Osteocyte (in vitro differentiated cells): ENCODE data around the gene OXER1. TPM values are rescaled to one million over a fixed set of nuclear protein-coding genes. Genes with fewer than 3 reads are reported as not detected.

Experiments used
- DNase-seq: peaks from one replicate; pipeline ENCODE4 v3.0.0; 2021; ENCODE audit warnings: mixed read lengths; ENCODE audit not compliant: unreplicated experiment; ENCODE audit errors: extremely low spot score
- H3K27ac Mint-ChIP-seq: one replicate; pipeline ENCODE4 v1.8.0; 2021; ENCODE audit warnings: mild to moderate bottlenecking, mixed read lengths; ENCODE audit not compliant: unreplicated experiment
- H3K27me3 Mint-ChIP-seq: one replicate; pipeline ENCODE4 v1.8.0; 2021; ENCODE audit warnings: mixed read lengths; ENCODE audit not compliant: unreplicated experiment
- H3K36me3 Mint-ChIP-seq: one replicate; pipeline ENCODE4 v1.8.0; 2021; ENCODE audit warnings: mixed read lengths; ENCODE audit not compliant: unreplicated experiment
- H3K4me1 Mint-ChIP-seq: one replicate; pipeline ENCODE4 v1.8.0; 2021; ENCODE audit warnings: mixed read lengths; ENCODE audit not compliant: unreplicated experiment
- H3K4me3 Mint-ChIP-seq: one replicate; pipeline ENCODE4 v1.8.0; 2021; ENCODE audit warnings: mild to moderate bottlenecking, moderate library complexity, mixed read lengths; ENCODE audit not compliant: unreplicated experiment
- H3K9me3 Mint-ChIP-seq: one replicate; pipeline ENCODE4 v1.8.0; 2021; ENCODE audit warnings: mixed read lengths; ENCODE audit not compliant: unreplicated experiment
- total RNA-seq: library from RNA; stranded (reverse); gene quantifications from 2 replicates; pipeline ENCODE4 v1.2.1, GENCODE V29; 2021
- TF ChIP-seq, protein P1 (sequence below): fragments of 200-600 bp; sonication (generic); IDR thresholded peaks from 2 replicates; pipeline ENCODE4 v1.5.0; 2021; ENCODE audit warnings: antibody characterized with exemption, mild to moderate bottlenecking, moderate library complexity

Gene OXER1
- total RNA-seq, 1 donor from 2014 or later: not detected

DNA sequence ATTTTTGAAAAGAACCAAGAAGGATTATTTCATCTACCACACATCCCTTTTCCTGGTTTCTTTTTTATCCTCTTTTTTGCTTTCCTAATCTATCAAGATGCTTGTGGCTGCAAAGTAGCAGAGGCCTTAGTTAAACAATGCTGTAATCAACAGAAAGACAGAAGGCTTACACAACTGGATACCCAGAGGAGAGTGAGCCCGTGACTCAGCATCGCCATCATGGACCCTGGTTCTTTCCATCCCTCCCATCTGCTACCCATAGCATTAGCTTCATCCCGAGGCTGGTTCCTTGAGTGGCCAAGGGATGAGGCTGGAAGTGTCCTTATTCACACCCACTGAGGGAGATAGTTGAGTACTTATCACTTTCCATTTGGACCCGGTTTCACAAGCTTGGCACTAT lies 35.9 kb upstream of the OXER1 start:
- peaks cover 2% of the 10 kb centered on the region for H3K27me3 Mint-ChIP-seq
- H3K9me3 Mint-ChIP-seq: peaks cover 4% of the 10 kb centered on the region
- H3K36me3 Mint-ChIP-seq: no peaks in the 10 kb centered on the region
- H3K4me3 Mint-ChIP-seq: no peak overlapping the region
- DNase-seq: no peak
- peaks cover 22% of the 10 kb centered on the region for H3K4me1 Mint-ChIP-seq
- H3K27ac Mint-ChIP-seq: no peak overlapping the region
- TF ChIP-seq, protein P1, sequence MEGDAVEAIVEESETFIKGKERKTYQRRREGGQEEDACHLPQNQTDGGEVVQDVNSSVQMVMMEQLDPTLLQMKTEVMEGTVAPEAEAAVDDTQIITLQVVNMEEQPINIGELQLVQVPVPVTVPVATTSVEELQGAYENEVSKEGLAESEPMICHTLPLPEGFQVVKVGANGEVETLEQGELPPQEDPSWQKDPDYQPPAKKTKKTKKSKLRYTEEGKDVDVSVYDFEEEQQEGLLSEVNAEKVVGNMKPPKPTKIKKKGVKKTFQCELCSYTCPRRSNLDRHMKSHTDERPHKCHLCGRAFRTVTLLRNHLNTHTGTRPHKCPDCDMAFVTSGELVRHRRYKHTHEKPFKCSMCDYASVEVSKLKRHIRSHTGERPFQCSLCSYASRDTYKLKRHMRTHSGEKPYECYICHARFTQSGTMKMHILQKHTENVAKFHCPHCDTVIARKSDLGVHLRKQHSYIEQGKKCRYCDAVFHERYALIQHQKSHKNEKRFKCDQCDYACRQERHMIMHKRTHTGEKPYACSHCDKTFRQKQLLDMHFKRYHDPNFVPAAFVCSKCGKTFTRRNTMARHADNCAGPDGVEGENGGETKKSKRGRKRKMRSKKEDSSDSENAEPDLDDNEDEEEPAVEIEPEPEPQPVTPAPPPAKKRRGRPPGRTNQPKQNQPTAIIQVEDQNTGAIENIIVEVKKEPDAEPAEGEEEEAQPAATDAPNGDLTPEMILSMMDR: no peak

DNA sequence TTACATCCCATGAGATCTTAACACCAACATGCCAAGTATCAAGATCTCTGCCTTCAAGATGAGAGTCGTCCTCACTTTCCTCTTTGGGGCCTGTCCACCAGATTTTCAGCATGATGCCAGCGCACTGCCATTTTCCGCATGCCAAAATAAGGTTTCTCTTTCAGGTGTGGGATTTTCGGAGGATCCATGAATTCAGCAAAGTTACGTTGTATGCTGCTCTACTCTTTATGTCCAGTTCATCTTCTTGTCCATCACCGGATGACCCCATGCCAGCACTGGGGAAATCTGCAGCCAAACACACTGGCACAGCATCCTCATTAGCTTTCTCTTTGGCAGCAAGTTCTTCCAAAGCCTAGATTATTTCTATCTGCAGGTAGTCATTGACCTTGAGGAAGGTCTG lies 33.3 kb upstream of the OXER1 start:
- no peak for DNase-seq
- H3K36me3 Mint-ChIP-seq: no peaks in the 10 kb centered on the region
- H3K4me3 Mint-ChIP-seq: no peak overlapping the region
- no peaks in the 10 kb centered on the region for H3K27me3 Mint-ChIP-seq
- peaks cover 37% of the 10 kb centered on the region for H3K4me1 Mint-ChIP-seq
- TF ChIP-seq, protein P1: no peak
- no peak overlapping the region for H3K27ac Mint-ChIP-seq
- H3K9me3 Mint-ChIP-seq: no peaks in the 10 kb centered on the region

DNA sequence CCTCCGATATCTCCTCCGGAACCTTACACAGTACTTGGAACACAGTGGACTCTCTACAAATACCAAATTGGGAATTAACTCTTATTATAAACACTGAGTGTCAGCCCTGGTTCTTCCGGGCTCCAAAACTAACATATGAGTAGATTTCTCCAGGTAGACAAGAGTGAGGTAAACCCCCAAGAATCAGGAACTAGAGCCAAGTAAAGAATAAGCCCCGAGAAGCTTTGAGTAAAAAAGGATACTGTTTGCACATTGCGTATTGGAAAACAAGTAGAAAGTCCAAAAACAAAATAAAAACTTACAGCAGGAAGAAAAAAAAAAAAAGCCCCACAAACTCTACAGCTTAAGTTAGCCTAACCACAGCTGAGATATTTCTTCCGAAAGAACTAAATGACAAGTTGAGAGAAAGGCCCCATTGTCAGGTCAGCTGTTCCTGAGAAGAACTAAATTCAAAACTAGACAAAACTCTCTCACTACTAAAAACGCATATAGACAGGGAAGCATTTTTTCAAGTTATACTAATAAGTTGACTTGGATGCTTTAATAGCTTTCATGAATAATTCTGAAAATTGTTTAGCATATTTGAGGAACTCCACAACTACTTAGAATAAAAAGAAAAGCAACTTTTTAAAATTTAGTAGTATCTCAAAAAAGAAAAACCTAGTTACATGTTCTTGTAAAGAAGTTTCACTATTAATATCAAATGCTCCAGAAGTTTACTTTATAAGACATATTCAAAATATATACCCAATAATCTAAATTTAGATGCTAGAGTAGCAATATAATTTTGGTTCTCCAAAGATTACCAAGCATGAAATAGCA lies 32.7 kb upstream of the OXER1 start:
- H3K4me1 Mint-ChIP-seq: peaks cover 37% of the 10 kb centered on the region
- DNase-seq: no peak
- TF ChIP-seq, protein P1: no peak
- H3K27me3 Mint-ChIP-seq: peaks cover 2% of the 10 kb centered on the region
- H3K9me3 Mint-ChIP-seq: no peaks in the 10 kb centered on the region
- no peak overlapping the region for H3K27ac Mint-ChIP-seq
- no peaks in the 10 kb centered on the region for H3K36me3 Mint-ChIP-seq
- no peak overlapping the region for H3K4me3 Mint-ChIP-seq

DNA sequence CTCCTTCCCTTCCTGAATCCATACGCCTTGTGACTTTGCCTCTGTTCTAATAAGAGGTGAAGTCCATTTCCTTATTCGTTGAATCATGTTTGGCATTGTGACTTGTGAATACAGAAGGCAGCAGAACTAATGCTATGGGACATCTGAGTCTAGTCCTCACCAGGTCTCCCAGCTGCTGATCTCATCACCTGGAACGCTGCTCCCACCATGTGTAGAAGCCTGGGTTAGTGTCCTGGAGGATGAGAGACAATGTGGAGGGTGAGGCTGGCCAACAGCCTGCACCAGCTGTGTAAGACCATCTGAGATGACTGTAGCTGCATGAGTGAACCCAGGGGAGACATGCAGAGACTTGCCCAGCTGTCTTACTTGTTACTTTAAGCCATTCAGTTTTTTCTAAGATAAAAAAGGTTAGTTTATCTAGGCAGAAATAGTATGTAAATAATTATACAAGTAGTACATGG lies 31.9 kb upstream of the OXER1 start:
- DNase-seq: peak; percentile 38
- Mint-ChIP-seq H3K27me3 (peaks cover 2% of the 10 kb centered on the region), H3K4me1 (peaks cover 29% of the 10 kb centered on the region), H3K9me3 (no peaks in the 10 kb centered on the region), H3K4me3 (no peak overlapping the region), H3K36me3 (no peaks in the 10 kb centered on the region), H3K27ac (no peak overlapping the region)
- TF ChIP-seq, protein P1: no peak

DNA sequence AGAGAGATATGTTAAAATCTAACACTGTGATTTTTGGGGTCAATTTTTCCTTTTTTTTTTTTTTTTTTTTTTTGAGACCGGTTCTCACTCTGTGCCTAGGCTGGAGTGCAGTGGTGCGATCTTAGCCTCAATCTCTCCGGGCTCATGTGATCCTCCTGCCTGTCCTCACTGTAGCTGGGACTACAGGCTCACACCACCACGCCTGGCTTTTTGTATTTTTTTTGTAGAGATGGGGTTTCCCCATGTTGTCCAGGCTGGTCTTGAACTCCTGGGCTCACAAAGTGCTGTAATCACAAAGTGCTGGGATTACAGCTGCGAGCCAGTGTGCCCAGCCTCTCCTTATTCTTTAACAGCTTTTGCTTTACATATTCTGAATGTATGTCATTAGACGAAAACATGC lies 31.3 kb upstream of the OXER1 start:
- no peak for DNase-seq

More for the DNA sequence above, 31.3 kb upstream of the OXER1 start:
- TF ChIP-seq, protein P1: no peak
- no peak overlapping the region for H3K27ac Mint-ChIP-seq
- peaks cover 24% of the 10 kb centered on the region for H3K4me1 Mint-ChIP-seq
- H3K36me3 Mint-ChIP-seq: no peaks in the 10 kb centered on the region
- H3K9me3 Mint-ChIP-seq: no peaks in the 10 kb centered on the region
- no peak overlapping the region for H3K4me3 Mint-ChIP-seq
- H3K27me3 Mint-ChIP-seq: peaks cover 2% of the 10 kb centered on the region
